ENCODE measurements around the gene SYT5. TPM values are rescaled to one million over a fixed set of nuclear protein-coding genes. Genes with fewer than 3 reads are reported as not detected.
A peak's percentile ranks its signal among the peaks of the same experiment; 100 is the strongest.

Gene SYT5
- total and polyA plus RNA-seq, 9 of the 15 experiments (the other 6 are each of a cell fraction or from before 2014, with no cell fraction given), result 1.3 to 20.9 (median 8.8) TPM

- Histone ChIP-seq H3K36me3 (ENCODE audit: control insufficient read depth, insufficient read depth, low read length) (no peaks in the 10 kb centered on the region), H3K4me2 (ENCODE audit: insufficient read depth, low read length) (peak overlapping the region; percentile 88), H3K4me1 (replicated peaks in 1 of 2; ENCODE audit: control insufficient read depth in 2 of 2, insufficient read depth in 2 of 2, low read length in 2 of 2) (peaks cover 24 to 36% of the 10 kb centered on the region in 2 experiments; a peak in 4 of 5 replicates), H3K9me1 (ENCODE audit: control insufficient read depth, insufficient read depth, low read length) (no peaks in the 10 kb centered on the region), H3K9ac (ENCODE audit: insufficient read depth in 1 of 2, low read depth in 2 of 2, low read length in 2 of 2) (peak overlapping the region in 1 of 2 experiments; percentile 92; a peak in 1 of 4 replicates), H2AFZ (ENCODE audit: low read depth, low read length) (no peak overlapping the region), H3K79me2 (ENCODE audit: control insufficient read depth, insufficient read depth, low read length) (no peaks in the 10 kb centered on the region; the same call in 2 of the 3 replicates), H4K20me1 (replicated peaks; ENCODE audit: control insufficient read depth, insufficient read depth, low read length) (no peaks in the 10 kb centered on the region), H3K4me3 (no peak overlapping the region), H3K27me3 (ENCODE audit: control insufficient read depth in 2 of 2, insufficient read depth in 2 of 2, low read length in 2 of 2) (no peaks in the 10 kb centered on the region), H3K9me3 (replicated peaks; ENCODE audit: control insufficient read depth, insufficient read depth, low read depth, low read length) (no peaks in the 10 kb centered on the region), H3K27ac (ENCODE audit: extremely low read depth, low read depth, low read length) (no peak overlapping the region)
- DNase-seq (ENCODE audit: extremely low read depth in 1 of 4, low spot score in 3 of 4), result no peak
- in situ Hi-C loops (cut with MboI) (loop anchor here (25.0 kb wide), 1 partner anchor 965 kb away; the partner anchor contains the start of gene ZNF444), intact Hi-C loops (cut with micrococcal nuclease) (no loop called here)
- WGBS (ENCODE audit: insufficient coverage, low coverage, missing lambda C conversion rate), result 72% methylated on average over 10 of the region's 12 CpGs
- TF ChIP-seq BCOR (IDR thresholded peaks at IDR 0.05) (no peak), MYNN (IDR thresholded peaks at IDR 0.05) (no peak), MYNN (CRISPR knock-in tag; IDR thresholded peaks at IDR 0.05) (no peak), CHD4 (IDR thresholded peaks at IDR 0.05; ENCODE audit: insufficient read depth, insufficient replicate concordance, low read depth, low read length, poor library complexity, severe bottlenecking) (no peak), HLTF (IDR thresholded peaks at IDR 0.05) (no peak), RCOR1 (IDR thresholded peaks at IDR 0.05; ENCODE audit: borderline replicate concordance in 1 of 2, low read depth in 2 of 2, low read length in 2 of 2) (no peak), NCOA4 (IDR thresholded peaks at IDR 0.05; ENCODE audit: partially characterized antibody) (no peak), ZNF318 (IDR thresholded peaks at IDR 0.05; ENCODE audit: borderline replicate concordance in 1 of 2, low read depth in 1 of 2) (no peak), SFPQ (IDR thresholded peaks at IDR 0.05; ENCODE audit: low read depth, low read length) (no peak), MED1 (CRISPR knock-in tag; IDR thresholded peaks at IDR 0.05; ENCODE audit: borderline replicate concordance) (no peak), CBX2 (IDR thresholded peaks at IDR 0.05; ENCODE audit: insufficient read depth, low read length, poor library complexity, severe bottlenecking) (no peak)
- CTCF ChIA-PET (ENCODE audit: low intra/inter-chr PET ratio), result no interaction called here
- TSS peak; percentile 45 for BruUV-seq (replicated peaks)
- POLR2A ChIA-PET, result no interaction called here
- ATAC-seq, result no peak
- no peak for FAIRE-seq
Measured at GRCh38 chr19:55172741-55173140, 7.3 kb downstream of the SYT5 start.
